Measurements from ENCODE around the gene NFIX.

DNA sequence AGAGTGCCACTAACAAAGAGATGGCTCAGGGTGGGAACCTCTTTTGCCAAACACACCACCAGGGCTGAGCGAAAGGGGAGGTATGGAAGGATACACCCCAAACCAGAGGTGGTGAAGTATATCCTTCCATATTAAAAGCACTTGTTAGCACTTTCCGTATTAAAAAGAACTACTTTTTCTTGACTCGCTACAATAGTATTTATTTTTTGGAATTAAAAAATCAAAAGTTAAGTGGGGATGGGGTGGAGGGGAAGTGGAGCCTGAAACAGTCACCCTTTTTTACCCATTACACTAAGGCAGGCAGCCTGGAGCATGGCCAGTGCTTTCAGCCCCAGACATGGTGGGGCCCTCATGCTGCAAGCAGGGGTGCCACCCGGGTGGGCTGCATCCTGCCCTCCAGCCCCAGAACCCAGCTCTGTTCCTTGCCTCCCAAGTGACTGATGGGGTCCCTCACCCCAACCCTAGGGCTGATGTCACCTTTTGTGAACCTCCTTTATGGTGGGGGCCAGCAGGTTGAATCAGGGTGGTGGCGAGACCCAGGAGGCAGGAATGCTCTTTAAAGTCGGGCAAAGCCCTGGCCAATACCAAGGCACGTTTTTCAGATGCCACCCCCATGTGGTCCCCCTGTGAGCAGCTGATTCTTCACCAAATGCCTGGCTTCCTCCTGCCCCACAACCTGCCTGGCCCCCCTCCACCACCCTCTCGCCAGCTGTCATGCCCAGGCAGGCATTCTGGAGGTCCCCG, 76.3 kb downstream of the NFIX start:
- TF ChIP-seq, protein P1, sequence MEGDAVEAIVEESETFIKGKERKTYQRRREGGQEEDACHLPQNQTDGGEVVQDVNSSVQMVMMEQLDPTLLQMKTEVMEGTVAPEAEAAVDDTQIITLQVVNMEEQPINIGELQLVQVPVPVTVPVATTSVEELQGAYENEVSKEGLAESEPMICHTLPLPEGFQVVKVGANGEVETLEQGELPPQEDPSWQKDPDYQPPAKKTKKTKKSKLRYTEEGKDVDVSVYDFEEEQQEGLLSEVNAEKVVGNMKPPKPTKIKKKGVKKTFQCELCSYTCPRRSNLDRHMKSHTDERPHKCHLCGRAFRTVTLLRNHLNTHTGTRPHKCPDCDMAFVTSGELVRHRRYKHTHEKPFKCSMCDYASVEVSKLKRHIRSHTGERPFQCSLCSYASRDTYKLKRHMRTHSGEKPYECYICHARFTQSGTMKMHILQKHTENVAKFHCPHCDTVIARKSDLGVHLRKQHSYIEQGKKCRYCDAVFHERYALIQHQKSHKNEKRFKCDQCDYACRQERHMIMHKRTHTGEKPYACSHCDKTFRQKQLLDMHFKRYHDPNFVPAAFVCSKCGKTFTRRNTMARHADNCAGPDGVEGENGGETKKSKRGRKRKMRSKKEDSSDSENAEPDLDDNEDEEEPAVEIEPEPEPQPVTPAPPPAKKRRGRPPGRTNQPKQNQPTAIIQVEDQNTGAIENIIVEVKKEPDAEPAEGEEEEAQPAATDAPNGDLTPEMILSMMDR (conservative IDR thresholded peaks at IDR 0.05; ENCODE audit: low read depth in 2 of 2) = no peak
- no peak for TF ChIP-seq POLR2AphosphoS5 (IDR thresholded peaks at IDR 0.05; ENCODE audit: low read depth)
- no peak for TF ChIP-seq EZH2 (IDR thresholded peaks at IDR 0.05; ENCODE audit: low read depth, unreplicated experiment)
- no peak for TF ChIP-seq CREB1 (CRISPR knock-in tag; IDR thresholded peaks at IDR 0.05; ENCODE audit: low read depth)
- TF ChIP-seq EZH2phosphoT487 (IDR thresholded peaks at IDR 0.05; ENCODE audit: unreplicated experiment) = no peak
- TF ChIP-seq, protein P2, sequence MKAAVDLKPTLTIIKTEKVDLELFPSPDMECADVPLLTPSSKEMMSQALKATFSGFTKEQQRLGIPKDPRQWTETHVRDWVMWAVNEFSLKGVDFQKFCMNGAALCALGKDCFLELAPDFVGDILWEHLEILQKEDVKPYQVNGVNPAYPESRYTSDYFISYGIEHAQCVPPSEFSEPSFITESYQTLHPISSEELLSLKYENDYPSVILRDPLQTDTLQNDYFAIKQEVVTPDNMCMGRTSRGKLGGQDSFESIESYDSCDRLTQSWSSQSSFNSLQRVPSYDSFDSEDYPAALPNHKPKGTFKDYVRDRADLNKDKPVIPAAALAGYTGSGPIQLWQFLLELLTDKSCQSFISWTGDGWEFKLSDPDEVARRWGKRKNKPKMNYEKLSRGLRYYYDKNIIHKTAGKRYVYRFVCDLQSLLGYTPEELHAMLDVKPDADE (IDR thresholded peaks at IDR 0.05) = no peak
- no peak for TF ChIP-seq NANOG (IDR thresholded peaks at IDR 0.05; ENCODE audit: borderline replicate concordance)
- no peak for TF ChIP-seq STAT1 (IDR thresholded peaks at IDR 0.05; ENCODE audit: unreplicated experiment)

All from GM23338 (cell line).